IPS DF 6.9 (cell line): ENCODE measurements around the gene TRPM8.
"Not testable (repeated sequence)": the region's sequence is repeated elsewhere in the genome, so short reads cannot be mapped to it uniquely, and the experiment has no call there.

ENCODE experiments used
- DNase-seq: peaks from one replicate; pipeline ENCODE4 v3.0.0-alpha.2; 2013; ENCODE audit warnings: low read depth, low spot score
- H3K27ac ChIP-seq: one replicate; pipeline ENCODE4 v1.5.1; 2013; ENCODE audit warnings: low read length, control low read depth
- H3K27me3 ChIP-seq: 2 replicates; pipeline ENCODE4 v1.6.1; 2013; ENCODE audit warnings: mild to moderate bottlenecking, low read length; ENCODE audit not compliant: control insufficient read depth, insufficient read depth
- H3K36me3 ChIP-seq: 2 replicates; pipeline ENCODE4 v1.6.1; 2013; ENCODE audit warnings: low read length; ENCODE audit not compliant: control insufficient read depth, insufficient read depth
- H3K4me1 ChIP-seq: 2 replicates; pipeline ENCODE4 v1.6.1; 2013; ENCODE audit warnings: low read length; ENCODE audit not compliant: control insufficient read depth, insufficient read depth
- H3K4me3 ChIP-seq: 2 replicates; pipeline ENCODE4 v1.5.1; 2013; ENCODE audit warnings: mild to moderate bottlenecking, low read length
- H3K9me3 ChIP-seq: 2 replicates; pipeline ENCODE4 v1.6.1; 2013; ENCODE audit warnings: low read length, inconsistent platforms; ENCODE audit not compliant: control insufficient read depth, insufficient read depth
- WGBS: extraction: QIAGEN DNeasy Blood & Tissue Kit; methylation state at CpG from one replicate; pipeline ENCODE4 v1.1.7; 2013; ENCODE audit warnings: mixed read lengths, missing lambda C conversion rate; ENCODE audit not compliant: insufficient read length, insufficient coverage; 5-methylcytosine and 5-hydroxymethylcytosine counted together

Gene TRPM8

GRCh38 chr2:233917116-233917515 is at the start of gene TRPM8:
TRPM8 (plus strand) TSS chr2:233917373; CDS start chr2:233926538, 9,165 bp downstream.
- H3K27ac ChIP-seq: no peak within 1 kb of the TSS
- no peaks in the 10 kb centered on the region for H3K4me1 ChIP-seq
- WGBS: no CpG with 5 or more reads among the region's 5 CpGs
- no peaks in the 10 kb centered on the region for H3K27me3 ChIP-seq
- H3K36me3 ChIP-seq: no peaks in the 10 kb centered on the region
- no peaks in the 10 kb centered on the region for H3K9me3 ChIP-seq
- no peak within 1 kb of the TSS for H3K4me3 ChIP-seq
- DNase-seq: no peak

DNA sequence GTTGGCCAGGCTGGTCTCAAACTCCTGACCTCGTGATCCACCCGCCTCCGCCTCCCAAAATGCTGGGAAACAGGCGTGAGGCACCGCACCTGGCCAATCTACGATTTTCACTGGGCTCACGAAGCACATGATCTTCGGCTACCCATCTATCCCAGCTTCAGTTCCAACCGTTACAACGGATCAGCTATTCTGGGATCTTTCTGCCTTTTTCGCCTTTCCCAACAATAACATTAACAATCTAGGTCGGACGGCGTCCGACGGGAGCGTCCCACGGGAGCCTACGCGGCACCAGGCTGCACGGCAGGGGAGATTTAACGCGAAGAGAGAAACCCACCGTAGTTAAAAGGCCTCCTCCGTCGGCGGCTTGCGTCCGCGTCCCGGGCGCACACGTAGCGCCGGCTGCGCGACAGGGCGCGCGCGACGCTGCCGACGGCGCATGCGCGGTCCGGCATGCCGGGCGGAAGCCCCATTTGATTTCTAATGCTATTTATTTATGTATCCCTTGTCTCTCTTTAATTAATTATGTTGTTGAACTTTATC is 49.1 kb upstream of the TRPM8 start, which contains the start of gene MSL3B:
TSS of gene MSL3B (minus strand) at position 394 of the 540 bp plus-strand sequence.
- H3K4me3 ChIP-seq: peak within 1 kb of the TSS; percentile 99
- H3K9me3 ChIP-seq: no peaks in the 10 kb centered on the region
- no peak within 1 kb of the TSS for H3K27ac ChIP-seq
- H3K36me3 ChIP-seq: peaks cover 9% of the 10 kb centered on the region
- H3K27me3 ChIP-seq: no peaks in the 10 kb centered on the region
- no peak for DNase-seq
- H3K4me1 ChIP-seq: no peaks in the 10 kb centered on the region
- WGBS: no CpG with 5 or more reads among the region's 50 CpGs

- H3K27me3 ChIP-seq: no peaks in the 10 kb centered on the region
- 100% methylated on average over 1 of the region's 4 CpGs for WGBS
- no peak overlapping the region for H3K4me3 ChIP-seq
- H3K27ac ChIP-seq: no peak overlapping the region
- no peak for DNase-seq
- H3K4me1 ChIP-seq: no peaks in the 10 kb centered on the region
- no peaks in the 10 kb centered on the region for H3K9me3 ChIP-seq
- peaks cover 1% of the 10 kb centered on the region for H3K36me3 ChIP-seq
Measured at GRCh38 chr2:233871432-233871831, 45.7 kb upstream of the TRPM8 start.

- not testable (repeated sequence) for H3K27ac ChIP-seq, H3K4me1 ChIP-seq, H3K4me3 ChIP-seq, H3K36me3 ChIP-seq, H3K27me3 ChIP-seq, DNase-seq, H3K9me3 ChIP-seq
- WGBS: no CpG with 5 or more reads among the region's 2 CpGs
Measured at GRCh38 chr2:233872125-233872524, 45.0 kb upstream of the TRPM8 start.

DNA sequence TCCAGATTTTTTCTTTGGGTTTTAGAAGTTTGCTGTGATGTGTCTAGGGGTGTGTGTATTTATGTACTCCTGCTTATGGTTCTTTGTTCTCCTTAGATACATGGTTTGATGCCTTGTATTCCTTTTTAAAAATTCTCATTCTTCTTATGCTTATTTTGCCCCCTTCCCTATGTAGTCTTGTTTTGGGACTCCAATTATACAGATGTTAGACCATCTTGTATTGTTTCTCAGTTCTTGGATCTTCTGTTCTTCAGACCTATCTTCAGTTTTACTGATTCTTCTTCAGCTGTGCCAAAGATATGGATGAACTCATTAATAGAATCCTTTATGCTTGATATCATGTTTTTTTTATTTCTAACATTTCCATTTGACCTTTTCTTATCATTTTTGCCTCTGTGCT is 34.8 kb upstream of the TRPM8 start:
- Histone ChIP-seq H3K27me3 (no peaks in the 10 kb centered on the region), H3K4me3 (no peak overlapping the region), H3K4me1 (no peaks in the 10 kb centered on the region), H3K36me3 (no peaks in the 10 kb centered on the region), H3K9me3 (no peaks in the 10 kb centered on the region), H3K27ac (no peak overlapping the region)
- DNase-seq: no peak

GRCh38 chr2:233892793-233893192 is 24.4 kb upstream of the TRPM8 start:
- Histone ChIP-seq H3K27ac (no peak overlapping the region), H3K36me3 (no peaks in the 10 kb centered on the region), H3K27me3 (no peaks in the 10 kb centered on the region), H3K4me1 (no peaks in the 10 kb centered on the region), H3K9me3 (no peaks in the 10 kb centered on the region), H3K4me3 (no peak overlapping the region)
- WGBS: no CpG with 5 or more reads among the region's 2 CpGs
- no peak for DNase-seq

DNA sequence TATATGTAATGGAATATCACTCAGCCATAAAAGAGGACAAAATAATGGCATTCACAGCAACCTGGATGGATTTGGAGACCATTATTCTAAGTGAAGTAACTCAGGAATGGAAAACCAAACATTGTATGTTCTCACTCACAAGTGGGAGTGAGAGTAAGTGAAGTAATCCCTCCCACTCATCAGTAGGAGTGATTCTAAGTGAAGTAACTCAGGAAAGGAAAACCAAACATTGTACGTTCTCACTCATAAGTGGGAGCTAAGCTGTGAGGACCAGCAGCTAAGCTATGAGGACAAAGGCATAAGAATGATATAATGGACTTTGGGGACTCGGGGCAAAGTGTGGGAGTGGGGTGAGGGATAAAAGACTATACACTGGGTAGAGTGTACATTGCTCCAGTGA is 20.9 kb upstream of the TRPM8 start:
- not testable (repeated sequence) for H3K4me3 ChIP-seq, H3K36me3 ChIP-seq, H3K4me1 ChIP-seq, H3K27me3 ChIP-seq, DNase-seq, H3K27ac ChIP-seq, H3K9me3 ChIP-seq
- no CpG with 5 or more reads among the region's 2 CpGs for WGBS

GRCh38 chr2:233901367-233901766 is 15.8 kb upstream of the TRPM8 start:
- H3K4me1 ChIP-seq: no peaks in the 10 kb centered on the region
- H3K36me3 ChIP-seq: no peaks in the 10 kb centered on the region
- no CpG with 5 or more reads among the region's 4 CpGs for WGBS
- no peak overlapping the region for H3K27ac ChIP-seq
- no peak overlapping the region for H3K4me3 ChIP-seq
- H3K27me3 ChIP-seq: no peaks in the 10 kb centered on the region
- H3K9me3 ChIP-seq: no peaks in the 10 kb centered on the region
- no peak for DNase-seq

DNA sequence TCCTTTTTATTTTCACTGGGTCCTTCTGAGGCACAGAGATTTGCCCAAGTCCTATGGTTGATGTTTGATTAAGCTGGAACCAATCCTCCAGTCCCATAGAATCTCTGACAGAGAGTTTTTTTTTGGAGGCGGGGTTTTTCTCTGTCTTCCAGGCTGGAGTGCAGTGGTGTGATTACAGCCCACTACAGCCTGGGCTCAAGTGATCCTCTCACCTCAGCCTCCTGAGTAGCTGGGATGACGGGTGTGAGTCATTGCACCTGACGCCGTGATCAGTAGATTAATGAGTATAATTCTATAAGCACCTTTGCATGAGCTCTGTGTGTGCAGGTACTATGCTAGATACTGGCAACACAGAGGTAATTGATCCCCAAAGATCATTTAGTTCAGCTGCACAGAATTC is 15.3 kb upstream of the TRPM8 start:
- no peaks in the 10 kb centered on the region for H3K36me3 ChIP-seq
- H3K4me1 ChIP-seq: no peaks in the 10 kb centered on the region
- H3K27ac ChIP-seq: no peak overlapping the region
- WGBS: no CpG with 5 or more reads among the region's 4 CpGs
- H3K9me3 ChIP-seq: no peaks in the 10 kb centered on the region
- no peaks in the 10 kb centered on the region for H3K27me3 ChIP-seq
- no peak for DNase-seq
- H3K4me3 ChIP-seq: no peak overlapping the region

GRCh38 chr2:233905945-233906344 is 11.2 kb upstream of the TRPM8 start:
- Histone ChIP-seq H3K9me3 (no peaks in the 10 kb centered on the region; the same call in 1 of the 2 replicates), H3K4me1 (no peaks in the 10 kb centered on the region), H3K4me3 (no peak overlapping the region), H3K36me3 (no peaks in the 10 kb centered on the region), H3K27me3 (no peaks in the 10 kb centered on the region), H3K27ac (no peak overlapping the region)
- WGBS: no CpG with 5 or more reads among the region's 4 CpGs
- DNase-seq: no peak

DNA sequence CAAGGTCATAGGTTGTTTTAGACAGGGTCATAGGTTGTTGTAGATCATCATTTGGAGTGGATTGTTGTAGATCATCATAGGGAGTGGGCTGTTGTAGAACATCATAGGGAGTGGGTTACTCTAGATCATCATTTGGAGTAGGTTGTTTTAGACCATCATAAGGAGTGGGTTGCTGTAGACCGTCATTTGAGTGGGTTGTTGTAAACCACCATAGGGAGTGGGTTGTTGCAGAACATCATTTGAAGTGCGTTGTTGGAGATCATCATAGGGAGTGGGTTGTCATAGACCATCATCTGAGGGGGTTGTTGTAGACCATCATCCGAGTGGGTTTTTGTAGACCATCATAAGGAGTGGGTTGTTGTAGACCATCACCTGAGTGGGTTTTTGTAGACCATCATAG is 9.5 kb upstream of the TRPM8 start:
- Histone ChIP-seq H3K27me3 (no peaks in the 10 kb centered on the region), H3K4me1 (no peaks in the 10 kb centered on the region), H3K36me3 (no peaks in the 10 kb centered on the region), H3K27ac (no peak overlapping the region), H3K9me3 (no peaks in the 10 kb centered on the region; the same call in 1 of the 2 replicates), H3K4me3 (no peak overlapping the region)
- no peak for DNase-seq
- WGBS: no CpG with 5 or more reads among the region's 3 CpGs
